Measurements from ENCODE around the gene TRIM8.
A peak's percentile ranks its signal among the peaks of the same experiment; 100 is the strongest.

DNA sequence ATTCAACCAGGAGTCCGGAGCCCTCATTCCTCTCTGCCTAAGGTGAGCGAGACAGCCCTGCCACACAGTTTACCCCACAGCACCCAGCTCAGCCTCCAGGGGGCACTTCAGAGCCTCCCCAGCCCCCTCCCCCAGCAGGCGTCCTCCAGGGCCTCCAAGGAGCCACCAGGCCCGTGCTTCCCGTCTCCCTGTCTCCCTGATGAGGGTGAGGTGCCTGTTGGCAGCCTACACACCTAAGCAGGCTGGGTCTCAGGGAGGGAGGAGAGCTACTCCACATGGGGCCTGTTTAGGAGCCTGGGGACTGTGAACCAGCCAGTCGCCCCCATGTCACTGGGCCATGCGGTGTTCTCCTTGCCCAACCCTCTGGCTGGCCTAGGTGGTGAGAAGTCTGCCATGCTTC, 28.9 kb upstream of the TRIM8 start:
- peak; percentile 45; the same call in 1 of the 2 replicates for TF ChIP-seq RAD21 (IDR thresholded peaks at IDR 0.05; ENCODE audit: low read depth)
- no peak for TF ChIP-seq FOXM1 (IDR thresholded peaks at IDR 0.05; ENCODE audit: borderline replicate concordance, low read depth)
- TF ChIP-seq MAX (IDR thresholded peaks at IDR 0.05) = no peak
- TF ChIP-seq TAF1 (IDR thresholded peaks at IDR 0.05; ENCODE audit: low read depth) = no peak
- TF ChIP-seq, protein P1, sequence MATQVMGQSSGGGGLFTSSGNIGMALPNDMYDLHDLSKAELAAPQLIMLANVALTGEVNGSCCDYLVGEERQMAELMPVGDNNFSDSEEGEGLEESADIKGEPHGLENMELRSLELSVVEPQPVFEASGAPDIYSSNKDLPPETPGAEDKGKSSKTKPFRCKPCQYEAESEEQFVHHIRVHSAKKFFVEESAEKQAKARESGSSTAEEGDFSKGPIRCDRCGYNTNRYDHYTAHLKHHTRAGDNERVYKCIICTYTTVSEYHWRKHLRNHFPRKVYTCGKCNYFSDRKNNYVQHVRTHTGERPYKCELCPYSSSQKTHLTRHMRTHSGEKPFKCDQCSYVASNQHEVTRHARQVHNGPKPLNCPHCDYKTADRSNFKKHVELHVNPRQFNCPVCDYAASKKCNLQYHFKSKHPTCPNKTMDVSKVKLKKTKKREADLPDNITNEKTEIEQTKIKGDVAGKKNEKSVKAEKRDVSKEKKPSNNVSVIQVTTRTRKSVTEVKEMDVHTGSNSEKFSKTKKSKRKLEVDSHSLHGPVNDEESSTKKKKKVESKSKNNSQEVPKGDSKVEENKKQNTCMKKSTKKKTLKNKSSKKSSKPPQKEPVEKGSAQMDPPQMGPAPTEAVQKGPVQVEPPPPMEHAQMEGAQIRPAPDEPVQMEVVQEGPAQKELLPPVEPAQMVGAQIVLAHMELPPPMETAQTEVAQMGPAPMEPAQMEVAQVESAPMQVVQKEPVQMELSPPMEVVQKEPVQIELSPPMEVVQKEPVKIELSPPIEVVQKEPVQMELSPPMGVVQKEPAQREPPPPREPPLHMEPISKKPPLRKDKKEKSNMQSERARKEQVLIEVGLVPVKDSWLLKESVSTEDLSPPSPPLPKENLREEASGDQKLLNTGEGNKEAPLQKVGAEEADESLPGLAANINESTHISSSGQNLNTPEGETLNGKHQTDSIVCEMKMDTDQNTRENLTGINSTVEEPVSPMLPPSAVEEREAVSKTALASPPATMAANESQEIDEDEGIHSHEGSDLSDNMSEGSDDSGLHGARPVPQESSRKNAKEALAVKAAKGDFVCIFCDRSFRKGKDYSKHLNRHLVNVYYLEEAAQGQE (IDR thresholded peaks at IDR 0.05; ENCODE audit: low read depth) = no peak
- no peak for TF ChIP-seq EP300 (IDR thresholded peaks at IDR 0.05; ENCODE audit: borderline replicate concordance)
- TF ChIP-seq TCF12 (IDR thresholded peaks at IDR 0.05; ENCODE audit: low read depth) = no peak
- no peak for TF ChIP-seq CEBPB (IDR thresholded peaks at IDR 0.05)
- TF ChIP-seq YY1 (IDR thresholded peaks at IDR 0.05; ENCODE audit: low read depth) = no peak
- no peak for TF ChIP-seq EGR1 (IDR thresholded peaks at IDR 0.05)
- no peak for TF ChIP-seq CREB1 (IDR thresholded peaks at IDR 0.05; ENCODE audit: low read depth)
- TF ChIP-seq ZBTB7A (IDR thresholded peaks at IDR 0.05; ENCODE audit: low read depth) = no peak
- no peak for TF ChIP-seq TEAD4 (IDR thresholded peaks at IDR 0.05)
- TF ChIP-seq, protein P2, sequence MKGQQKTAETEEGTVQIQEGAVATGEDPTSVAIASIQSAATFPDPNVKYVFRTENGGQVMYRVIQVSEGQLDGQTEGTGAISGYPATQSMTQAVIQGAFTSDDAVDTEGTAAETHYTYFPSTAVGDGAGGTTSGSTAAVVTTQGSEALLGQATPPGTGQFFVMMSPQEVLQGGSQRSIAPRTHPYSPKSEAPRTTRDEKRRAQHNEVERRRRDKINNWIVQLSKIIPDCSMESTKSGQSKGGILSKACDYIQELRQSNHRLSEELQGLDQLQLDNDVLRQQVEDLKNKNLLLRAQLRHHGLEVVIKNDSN (IDR thresholded peaks at IDR 0.05) = no peak
